ENCODE results near the gene HNRNPC. TPM values are rescaled to one million over a fixed set of nuclear protein-coding genes. Genes with fewer than 3 reads are reported as not detected.
"Not testable (repeated sequence)": the region's sequence is repeated elsewhere in the genome, so short reads cannot be mapped to it uniquely, and the experiment has no call there.

Gene HNRNPC
- total and polyA plus RNA-seq, 2 experiments from 2014 or later = 513 to 800 TPM

DNA sequence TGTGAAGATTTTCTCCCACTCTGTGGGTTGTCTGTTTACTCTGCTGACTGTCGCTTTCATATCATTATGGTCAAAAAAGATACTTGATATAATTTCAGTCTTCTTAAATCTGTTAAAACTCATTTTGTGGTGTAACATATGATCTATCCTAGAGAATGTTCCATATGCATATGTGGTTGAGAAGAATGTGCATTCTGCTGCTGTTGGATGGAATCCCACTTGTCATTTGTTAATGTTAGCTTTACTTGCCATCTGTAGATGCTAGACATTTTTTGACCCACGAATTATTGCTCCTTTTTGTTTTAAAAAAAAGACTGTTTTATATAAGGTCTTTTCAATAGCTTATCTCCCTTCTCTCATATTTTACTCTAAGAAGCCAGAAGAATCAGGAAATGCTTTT is 87.1 kb downstream of the HNRNPC start:
- no peak for TF ChIP-seq EZH2 (IDR thresholded peaks at IDR 0.05; ENCODE audit: borderline replicate concordance)
- TF ChIP-seq, protein P1, sequence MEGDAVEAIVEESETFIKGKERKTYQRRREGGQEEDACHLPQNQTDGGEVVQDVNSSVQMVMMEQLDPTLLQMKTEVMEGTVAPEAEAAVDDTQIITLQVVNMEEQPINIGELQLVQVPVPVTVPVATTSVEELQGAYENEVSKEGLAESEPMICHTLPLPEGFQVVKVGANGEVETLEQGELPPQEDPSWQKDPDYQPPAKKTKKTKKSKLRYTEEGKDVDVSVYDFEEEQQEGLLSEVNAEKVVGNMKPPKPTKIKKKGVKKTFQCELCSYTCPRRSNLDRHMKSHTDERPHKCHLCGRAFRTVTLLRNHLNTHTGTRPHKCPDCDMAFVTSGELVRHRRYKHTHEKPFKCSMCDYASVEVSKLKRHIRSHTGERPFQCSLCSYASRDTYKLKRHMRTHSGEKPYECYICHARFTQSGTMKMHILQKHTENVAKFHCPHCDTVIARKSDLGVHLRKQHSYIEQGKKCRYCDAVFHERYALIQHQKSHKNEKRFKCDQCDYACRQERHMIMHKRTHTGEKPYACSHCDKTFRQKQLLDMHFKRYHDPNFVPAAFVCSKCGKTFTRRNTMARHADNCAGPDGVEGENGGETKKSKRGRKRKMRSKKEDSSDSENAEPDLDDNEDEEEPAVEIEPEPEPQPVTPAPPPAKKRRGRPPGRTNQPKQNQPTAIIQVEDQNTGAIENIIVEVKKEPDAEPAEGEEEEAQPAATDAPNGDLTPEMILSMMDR (IDR thresholded peaks at IDR 0.05; ENCODE audit: poor library complexity) = no peak
- TF ChIP-seq EZH2phosphoT487 (IDR thresholded peaks at IDR 0.05; ENCODE audit: low read depth, severe bottlenecking, unreplicated experiment) = no peak
- no peaks in the 10 kb centered on the region for H3K4me1 ChIP-seq (ENCODE audit: insufficient read depth)
- no peaks in the 10 kb centered on the region for H3K9me2 ChIP-seq (replicated peaks; ENCODE audit: insufficient read depth)
- no peak overlapping the region for H3K27ac ChIP-seq
- no peak overlapping the region for H3K4me2 ChIP-seq
- DNase-seq (ENCODE audit: low spot score) = no peak
- H3K79me2 ChIP-seq = no peaks in the 10 kb centered on the region
- H2AFZ ChIP-seq = no peak overlapping the region
- H4K20me1 ChIP-seq (ENCODE audit: insufficient read depth, poor library complexity, severe bottlenecking) = no peaks in the 10 kb centered on the region
- no peaks in the 10 kb centered on the region for H3K36me3 ChIP-seq (replicated peaks; ENCODE audit: insufficient read depth, low read depth)
- WGBS (ENCODE audit: low lambda C conversion rate, missing lambda C conversion rate) = 66% methylated on average over 2 of the region's 2 CpGs
- no peaks in the 10 kb centered on the region for H3K27me3 ChIP-seq
- H3K4me3 ChIP-seq = no peak overlapping the region
- peaks cover 5% of the 10 kb centered on the region for H3K9me3 ChIP-seq (ENCODE audit: low read depth)

GRCh38 chr14:21171128-21171527 is 98.1 kb downstream of the HNRNPC start:
- Histone ChIP-seq H3K4me3 (no peak overlapping the region), H3K9me3 (ENCODE audit: low read depth) (no peaks in the 10 kb centered on the region), H3K79me2 (no peaks in the 10 kb centered on the region), H2AFZ (no peak overlapping the region), H3K27me3 (no peaks in the 10 kb centered on the region), H3K27ac (no peak overlapping the region), H3K4me2 (no peak overlapping the region), H3K36me3 (replicated peaks; ENCODE audit: insufficient read depth, low read depth) (no peaks in the 10 kb centered on the region), H4K20me1 (ENCODE audit: insufficient read depth, poor library complexity, severe bottlenecking) (no peaks in the 10 kb centered on the region), H3K9me2 (replicated peaks; ENCODE audit: insufficient read depth) (no peaks in the 10 kb centered on the region), H3K4me1 (ENCODE audit: insufficient read depth) (no peaks in the 10 kb centered on the region)
- DNase-seq (ENCODE audit: low spot score) = no peak
- no peak for TF ChIP-seq EZH2 (IDR thresholded peaks at IDR 0.05; ENCODE audit: borderline replicate concordance)
- TF ChIP-seq, protein P1 (IDR thresholded peaks at IDR 0.05; ENCODE audit: poor library complexity) = no peak
- TF ChIP-seq EZH2phosphoT487 (IDR thresholded peaks at IDR 0.05; ENCODE audit: low read depth, severe bottlenecking, unreplicated experiment) = no peak
- 69% methylated on average over 2 of the region's 2 CpGs for WGBS (ENCODE audit: low lambda C conversion rate, missing lambda C conversion rate)

DNA sequence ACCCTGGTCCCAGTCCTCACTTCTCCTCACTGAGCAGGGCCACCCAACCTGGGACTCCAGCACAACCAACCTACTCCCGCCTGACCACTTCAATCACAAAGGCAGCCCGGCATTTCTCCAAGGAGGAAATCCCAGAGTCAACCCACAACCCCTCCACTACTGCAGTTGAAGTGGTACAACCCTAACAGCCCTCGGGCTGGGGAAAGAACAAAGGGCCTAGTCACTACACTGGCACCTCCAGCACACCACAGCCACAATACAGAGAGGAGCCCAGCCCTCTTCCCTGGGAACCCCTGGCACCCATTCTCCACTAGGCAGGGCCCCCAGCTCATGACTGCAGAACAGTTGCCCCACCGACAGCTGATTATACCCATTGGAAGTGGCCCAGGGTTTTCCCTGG is 99.7 kb downstream of the HNRNPC start:
- Histone ChIP-seq H4K20me1 (ENCODE audit: insufficient read depth, poor library complexity, severe bottlenecking) (no peaks in the 10 kb centered on the region), H3K36me3 (replicated peaks; ENCODE audit: insufficient read depth, low read depth) (no peaks in the 10 kb centered on the region), H3K27me3 (no peaks in the 10 kb centered on the region), H3K4me2 (no peak overlapping the region), H3K4me1 (ENCODE audit: insufficient read depth) (no peaks in the 10 kb centered on the region), H2AFZ (no peak overlapping the region), H3K9me3 (ENCODE audit: low read depth) (no peaks in the 10 kb centered on the region), H3K79me2 (no peaks in the 10 kb centered on the region), H3K4me3 (no peak overlapping the region), H3K27ac (no peak overlapping the region), H3K9me2 (replicated peaks; ENCODE audit: insufficient read depth) (no peaks in the 10 kb centered on the region)
- no peak for DNase-seq (ENCODE audit: low spot score)
- TF ChIP-seq, protein P1 (IDR thresholded peaks at IDR 0.05; ENCODE audit: poor library complexity) = no peak
- TF ChIP-seq EZH2 (IDR thresholded peaks at IDR 0.05; ENCODE audit: borderline replicate concordance) = no peak
- TF ChIP-seq EZH2phosphoT487 (IDR thresholded peaks at IDR 0.05; ENCODE audit: low read depth, severe bottlenecking, unreplicated experiment) = no peak
- 81% methylated on average over 4 of the region's 4 CpGs for WGBS (ENCODE audit: low lambda C conversion rate, missing lambda C conversion rate)

DNA sequence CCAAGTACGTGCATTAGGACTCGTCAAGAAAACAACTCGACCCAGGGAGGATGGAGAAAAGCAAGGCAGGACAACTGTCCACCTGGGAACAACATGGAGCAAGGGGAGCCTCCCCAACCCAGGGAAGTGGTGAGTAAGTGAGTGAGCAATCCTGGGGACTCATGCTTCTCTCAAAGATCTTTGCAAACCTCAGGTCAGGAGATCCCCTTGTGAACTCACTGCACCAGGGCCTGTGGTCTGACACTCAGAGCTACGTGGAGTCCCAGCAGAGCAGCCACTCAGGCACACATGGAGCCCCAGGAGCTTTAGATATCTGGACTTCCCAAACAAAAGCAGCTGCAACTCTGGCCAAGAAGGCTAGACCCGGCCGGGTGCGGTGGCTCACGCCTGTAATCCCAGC is 101.2 kb downstream of the HNRNPC start:
- no peak for DNase-seq (ENCODE audit: low spot score)
- Histone ChIP-seq H3K4me3 (no peak overlapping the region), H3K4me1 (ENCODE audit: insufficient read depth) (no peaks in the 10 kb centered on the region), H3K79me2 (no peaks in the 10 kb centered on the region), H4K20me1 (ENCODE audit: insufficient read depth, poor library complexity, severe bottlenecking) (no peaks in the 10 kb centered on the region), H2AFZ (no peak overlapping the region), H3K9me3 (ENCODE audit: low read depth) (no peaks in the 10 kb centered on the region), H3K36me3 (replicated peaks; ENCODE audit: insufficient read depth, low read depth) (no peaks in the 10 kb centered on the region), H3K27me3 (no peaks in the 10 kb centered on the region), H3K4me2 (no peak overlapping the region), H3K27ac (no peak overlapping the region), H3K9me2 (replicated peaks; ENCODE audit: insufficient read depth) (no peaks in the 10 kb centered on the region)
- WGBS (ENCODE audit: low lambda C conversion rate, missing lambda C conversion rate) = 86% methylated on average over 8 of the region's 8 CpGs
- TF ChIP-seq EZH2phosphoT487 (IDR thresholded peaks at IDR 0.05; ENCODE audit: low read depth, severe bottlenecking, unreplicated experiment) (no peak), EZH2 (IDR thresholded peaks at IDR 0.05; ENCODE audit: borderline replicate concordance) (no peak)
- TF ChIP-seq, protein P1 (IDR thresholded peaks at IDR 0.05; ENCODE audit: poor library complexity) = no peak

DNA sequence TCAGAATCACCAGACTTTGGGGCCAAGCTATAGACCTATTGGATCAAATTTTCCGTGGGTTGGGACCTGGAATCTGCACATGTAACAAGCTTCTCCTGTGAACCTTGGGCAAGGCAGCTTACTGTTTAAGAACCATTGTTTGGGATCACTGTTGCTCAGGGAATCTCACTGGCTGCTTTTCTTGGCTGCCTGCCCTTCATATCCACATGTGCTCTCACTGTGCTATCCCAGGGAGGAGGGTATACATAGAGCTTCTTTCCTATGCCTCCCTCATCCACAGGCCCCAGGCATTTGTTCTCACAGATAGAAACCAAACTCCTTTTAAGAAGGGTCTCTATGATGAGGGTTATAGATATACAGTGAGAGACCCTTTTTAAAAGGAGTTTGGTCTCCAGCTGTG is 103.6 kb downstream of the HNRNPC start:
- not testable (repeated sequence) for H3K9me2 ChIP-seq (replicated peaks; ENCODE audit: insufficient read depth); H3K4me1 ChIP-seq (ENCODE audit: insufficient read depth); H2AFZ ChIP-seq; H3K27ac ChIP-seq; H3K79me2 ChIP-seq; H3K4me3 ChIP-seq; H4K20me1 ChIP-seq (ENCODE audit: insufficient read depth, poor library complexity, severe bottlenecking); DNase-seq (ENCODE audit: low spot score); H3K9me3 ChIP-seq (ENCODE audit: low read depth); H3K27me3 ChIP-seq; H3K36me3 ChIP-seq (replicated peaks; ENCODE audit: insufficient read depth, low read depth); H3K4me2 ChIP-seq
- WGBS (ENCODE audit: low lambda C conversion rate, missing lambda C conversion rate) = 83% methylated on average over 1 of the region's 1 CpG
